Adipocyte (in vitro differentiated cells): ENCODE measurements around the gene FOXK2.
"Not testable (repeated sequence)": the region's sequence is repeated elsewhere in the genome, so short reads cannot be mapped to it uniquely, and the experiment has no call there.

Experiments used
- DNase-seq: peaks from one replicate; pipeline ENCODE4 v3.0.0-alpha.2; 2015; ENCODE audit warnings: low read depth
- H3K27me3 ChIP-seq: replicated peaks from 2 replicates; pipeline ENCODE4 v1.7.0; 2013; ENCODE audit warnings: mild to moderate bottlenecking, low read length, moderate library complexity; ENCODE audit not compliant: control insufficient read depth, insufficient read depth
- H3K36me3 ChIP-seq: 2 replicates; pipeline ENCODE4 v1.7.0; 2013; ENCODE audit warnings: low read length, mild to moderate bottlenecking, moderate library complexity; ENCODE audit not compliant: control insufficient read depth, insufficient read depth, severe bottlenecking
- H3K4me1 ChIP-seq: 2 replicates; pipeline ENCODE4 v1.7.0; 2013; ENCODE audit warnings: mild to moderate bottlenecking, low read length, moderate library complexity; ENCODE audit not compliant: control insufficient read depth, insufficient read depth
- H3K4me3 ChIP-seq: 2 replicates; pipeline ENCODE4 v1.7.0; 2013; ENCODE audit warnings: mild to moderate bottlenecking, low read length, moderate library complexity
- H3K9ac ChIP-seq: 2 replicates; pipeline ENCODE4 v1.7.0; 2013; ENCODE audit warnings: mild to moderate bottlenecking, low read length, moderate library complexity
- H3K9me3 ChIP-seq: 2 replicates; pipeline ENCODE4 v1.7.0; 2013; ENCODE audit warnings: mild to moderate bottlenecking, low read length, moderate library complexity; ENCODE audit not compliant: control insufficient read depth

FOXK2 gene

GRCh38 chr17:82559566-82560251 is 40.2 kb downstream of the FOXK2 start:
- no peak for DNase-seq
- H3K9ac ChIP-seq: no peak overlapping the region
- no peaks in the 10 kb centered on the region for H3K9me3 ChIP-seq

GRCh38 chr17:82560252-82560642 is 40.7 kb downstream of the FOXK2 start:
- Histone ChIP-seq H3K4me1 (peaks cover 10% of the 10 kb centered on the region), H3K9ac (no peak overlapping the region), H3K4me3 (no peak overlapping the region), H3K27me3 (no peaks in the 10 kb centered on the region), H3K9me3 (no peaks in the 10 kb centered on the region), H3K36me3 (peaks cover 4% of the 10 kb centered on the region)
- DNase-seq: no peak

More at GRCh38 chr17:82559566-82560251, 40.2 kb downstream of the FOXK2 start:
- Histone ChIP-seq H3K4me3 (no peak overlapping the region), H3K36me3 (no peaks in the 10 kb centered on the region), H3K4me1 (peaks cover 14% of the 10 kb centered on the region), H3K27me3 (no peaks in the 10 kb centered on the region)

GRCh38 chr17:82560802-82561428 is 41.4 kb downstream of the FOXK2 start:
- Histone ChIP-seq H3K4me3 (no peak overlapping the region), H3K9ac (no peak overlapping the region), H3K9me3 (no peaks in the 10 kb centered on the region), H3K27me3 (no peaks in the 10 kb centered on the region), H3K4me1 (peaks cover 14% of the 10 kb centered on the region), H3K36me3 (peaks cover 5% of the 10 kb centered on the region)
- DNase-seq: no peak

- Histone ChIP-seq H3K27me3 (no peaks in the 10 kb centered on the region), H3K36me3 (peaks cover 5% of the 10 kb centered on the region), H3K4me3 (no peak overlapping the region), H3K9me3 (no peaks in the 10 kb centered on the region), H3K9ac (no peak overlapping the region), H3K4me1 (peaks cover 19% of the 10 kb centered on the region)
- DNase-seq: no peak
These were observed 42.0 kb downstream of the FOXK2 start for GRCh38 chr17:82561429-82562035.

- not testable (repeated sequence) for H3K9ac ChIP-seq, H3K36me3 ChIP-seq, H3K9me3 ChIP-seq, H3K4me3 ChIP-seq, H3K27me3 ChIP-seq, DNase-seq
- H3K4me1 ChIP-seq: peaks cover 22% of the 10 kb centered on the region
These were observed 43.2 kb downstream of the FOXK2 start for GRCh38 chr17:82562718-82563220.

- Histone ChIP-seq H3K4me3 (no peak overlapping the region), H3K36me3 (peaks cover 13% of the 10 kb centered on the region), H3K9ac (no peak overlapping the region)
These were observed 43.8 kb downstream of the FOXK2 start for GRCh38 chr17:82563318-82563717.

GRCh38 chr17:82563745-82564144 is 44.2 kb downstream of the FOXK2 start:
- not testable (repeated sequence) for H3K9ac ChIP-seq, H3K27me3 ChIP-seq, H3K9me3 ChIP-seq, H3K4me3 ChIP-seq, DNase-seq
- Histone ChIP-seq H3K36me3 (peaks cover 16% of the 10 kb centered on the region), H3K4me1 (peaks cover 31% of the 10 kb centered on the region)

More at GRCh38 chr17:82563318-82563717, 43.8 kb downstream of the FOXK2 start:
- no peak for DNase-seq
- peaks cover 27% of the 10 kb centered on the region for H3K4me1 ChIP-seq
- H3K9me3 ChIP-seq: no peaks in the 10 kb centered on the region
- H3K27me3 ChIP-seq: no peaks in the 10 kb centered on the region

- Histone ChIP-seq H3K36me3 (peaks cover 16% of the 10 kb centered on the region), H3K4me1 (peaks cover 36% of the 10 kb centered on the region), H3K9me3 (no peaks in the 10 kb centered on the region), H3K4me3 (no peak overlapping the region), H3K27me3 (no peaks in the 10 kb centered on the region), H3K9ac (no peak overlapping the region)
- no peak for DNase-seq
These were observed 44.7 kb downstream of the FOXK2 start for GRCh38 chr17:82564241-82564640.

- Histone ChIP-seq H3K9me3 (no peaks in the 10 kb centered on the region), H3K36me3 (peaks cover 19% of the 10 kb centered on the region), H3K27me3 (no peaks in the 10 kb centered on the region), H3K9ac (no peak overlapping the region), H3K4me1 (peaks cover 38% of the 10 kb centered on the region), H3K4me3 (no peak overlapping the region)
- DNase-seq: no peak
These were observed 46.0 kb downstream of the FOXK2 start for GRCh38 chr17:82565551-82565950.

GRCh38 chr17:82566129-82566960 is 46.8 kb downstream of the FOXK2 start:
- no peak for DNase-seq
- Histone ChIP-seq H3K9me3 (no peaks in the 10 kb centered on the region), H3K4me3 (no peak overlapping the region), H3K9ac (no peak overlapping the region), H3K27me3 (no peaks in the 10 kb centered on the region), H3K4me1 (peaks cover 38% of the 10 kb centered on the region), H3K36me3 (peaks cover 23% of the 10 kb centered on the region)

GRCh38 chr17:82567286-82567685 is 47.8 kb downstream of the FOXK2 start:
- H3K36me3 ChIP-seq: peaks cover 32% of the 10 kb centered on the region
- H3K9ac ChIP-seq: no peak overlapping the region
- no peak for DNase-seq
- no peak overlapping the region for H3K4me3 ChIP-seq
- H3K4me1 ChIP-seq: peaks cover 38% of the 10 kb centered on the region
- no peaks in the 10 kb centered on the region for H3K9me3 ChIP-seq
- H3K27me3 ChIP-seq: no peaks in the 10 kb centered on the region
